Thoracic aorta (tissue), 2 donors: Measurements from ENCODE around the gene FAM161A. TPM values are rescaled to one million over a fixed set of nuclear protein-coding genes. Genes with fewer than 3 reads are reported as not detected.
"Not testable (repeated sequence)": the region's sequence is repeated elsewhere in the genome, so short reads cannot be mapped to it uniquely, and the experiment has no call there.

Source experiments
- ATAC-seq: fragments of 150-250 bp; one replicate; pipeline ENCODE4 v1.8.0; 2017; ENCODE audit warnings: low read depth; ENCODE audit not compliant: insufficient number of reproducible peaks, low FRiP score
- DNase-seq: peaks from one replicate; pipeline ENCODE4 v3.0.0-alpha.2; 2020; ENCODE audit warnings: low spot score
- H3K27ac ChIP-seq, 2 donors: fragments of 200-600 bp; sonication (generic); 1 replicate in 1 of 2; 2 replicates in 1 of 2; pipeline ENCODE4 v1.5.1; 2016; ENCODE audit warnings: mild to moderate bottlenecking in 2 of 2, moderate library complexity in 2 of 2
- H3K27me3 ChIP-seq: fragments of 200-600 bp; sonication (generic); replicated peaks from 2 replicates; pipeline ENCODE4 v1.6.0; 2016; ENCODE audit warnings: mild to moderate bottlenecking; ENCODE audit not compliant: insufficient read depth
- H3K36me3 ChIP-seq: fragments of 200-600 bp; sonication (generic); one replicate; pipeline ENCODE4 v1.5.1; 2016
- H3K4me1 ChIP-seq, 2 donors: fragments of 200-600 bp; sonication (generic); 1 replicate in 1 of 2; 2 replicates in 1 of 2; pipeline versions ENCODE4 v1.5.1 to v1.6.0; 2016; ENCODE audit warnings: low read depth in 2 of 2, mild to moderate bottlenecking in 1 of 2; ENCODE audit not compliant: control insufficient read depth in 1 of 2
- H3K4me3 ChIP-seq: fragments of 200-600 bp; sonication (generic); 2 replicates; pipeline ENCODE4 v1.5.1; 2016; ENCODE audit warnings: mild to moderate bottlenecking
- H3K9me3 ChIP-seq: fragments of 200-600 bp; sonication (generic); 2 replicates; pipeline ENCODE4 v1.5.1; 2016
- total RNA-seq, 2 donors: library from RNA; depleted of rRNA; stranded (reverse); fragments of >200 nt; gene quantifications; one replicate each; pipeline versions ENCODE4 v1.1.0 to v1.2.3, GENCODE V29; 2016
- TF ChIP-seq, protein P1 (sequence below): fragments of 200-600 bp; sonication (generic); IDR thresholded peaks from one replicate; pipeline ENCODE4 v1.5.1; 2019; ENCODE audit warnings: antibody characterized with exemption

Gene FAM161A
- total RNA-seq, 2 donors from 2014 or later = 4.6 to 13.8 TPM

- no peaks in the 10 kb centered on the region for H3K4me1 ChIP-seq
- TF ChIP-seq, protein P1, sequence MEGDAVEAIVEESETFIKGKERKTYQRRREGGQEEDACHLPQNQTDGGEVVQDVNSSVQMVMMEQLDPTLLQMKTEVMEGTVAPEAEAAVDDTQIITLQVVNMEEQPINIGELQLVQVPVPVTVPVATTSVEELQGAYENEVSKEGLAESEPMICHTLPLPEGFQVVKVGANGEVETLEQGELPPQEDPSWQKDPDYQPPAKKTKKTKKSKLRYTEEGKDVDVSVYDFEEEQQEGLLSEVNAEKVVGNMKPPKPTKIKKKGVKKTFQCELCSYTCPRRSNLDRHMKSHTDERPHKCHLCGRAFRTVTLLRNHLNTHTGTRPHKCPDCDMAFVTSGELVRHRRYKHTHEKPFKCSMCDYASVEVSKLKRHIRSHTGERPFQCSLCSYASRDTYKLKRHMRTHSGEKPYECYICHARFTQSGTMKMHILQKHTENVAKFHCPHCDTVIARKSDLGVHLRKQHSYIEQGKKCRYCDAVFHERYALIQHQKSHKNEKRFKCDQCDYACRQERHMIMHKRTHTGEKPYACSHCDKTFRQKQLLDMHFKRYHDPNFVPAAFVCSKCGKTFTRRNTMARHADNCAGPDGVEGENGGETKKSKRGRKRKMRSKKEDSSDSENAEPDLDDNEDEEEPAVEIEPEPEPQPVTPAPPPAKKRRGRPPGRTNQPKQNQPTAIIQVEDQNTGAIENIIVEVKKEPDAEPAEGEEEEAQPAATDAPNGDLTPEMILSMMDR = no peak
- H3K27ac ChIP-seq = no peak overlapping the region
- H3K9me3 ChIP-seq = no peaks in the 10 kb centered on the region
- no peak overlapping the region for H3K4me3 ChIP-seq
- H3K27me3 ChIP-seq = no peaks in the 10 kb centered on the region
- no peak for DNase-seq
- no peaks in the 10 kb centered on the region for H3K36me3 ChIP-seq
- ATAC-seq = no peak
Observed at GRCh38 chr2:61802548-61802947, 51.3 kb downstream of the FAM161A start.

DNA sequence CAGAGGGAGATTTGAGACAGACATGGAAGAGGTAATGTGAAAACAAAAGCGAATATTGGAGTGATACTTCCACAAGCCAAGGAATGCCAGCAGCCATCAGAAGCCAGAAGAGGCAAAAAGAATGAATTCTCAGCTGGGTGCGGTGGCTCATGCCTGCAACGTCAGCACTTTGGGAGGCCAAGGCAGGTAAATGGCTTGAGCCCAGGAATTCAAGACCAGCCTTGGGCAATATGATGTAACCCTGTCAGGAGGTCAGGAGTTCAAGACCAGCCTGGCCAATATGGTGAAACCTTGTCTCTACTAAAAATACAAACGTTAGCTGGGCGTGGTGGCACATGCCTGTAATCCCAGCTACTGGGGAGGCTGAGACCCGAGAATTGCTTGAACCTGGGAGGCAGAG lies 54.8 kb downstream of the FAM161A start:
- Histone ChIP-seq H3K36me3 (no peaks in the 10 kb centered on the region), H3K4me1 (no peaks in the 10 kb centered on the region), H3K27me3 (no peaks in the 10 kb centered on the region), H3K4me3 (no peak overlapping the region), H3K9me3 (no peaks in the 10 kb centered on the region), H3K27ac (no peak overlapping the region)
- DNase-seq = no peak
- ATAC-seq = no peak
- TF ChIP-seq, protein P1 = no peak

- not testable (repeated sequence) for H3K9me3 ChIP-seq, H3K4me3 ChIP-seq, H3K4me1 ChIP-seq, H3K27me3 ChIP-seq, ATAC-seq, H3K27ac ChIP-seq, DNase-seq, H3K36me3 ChIP-seq
Observed at GRCh38 chr2:61797446-61797845, 56.4 kb downstream of the FAM161A start.

DNA sequence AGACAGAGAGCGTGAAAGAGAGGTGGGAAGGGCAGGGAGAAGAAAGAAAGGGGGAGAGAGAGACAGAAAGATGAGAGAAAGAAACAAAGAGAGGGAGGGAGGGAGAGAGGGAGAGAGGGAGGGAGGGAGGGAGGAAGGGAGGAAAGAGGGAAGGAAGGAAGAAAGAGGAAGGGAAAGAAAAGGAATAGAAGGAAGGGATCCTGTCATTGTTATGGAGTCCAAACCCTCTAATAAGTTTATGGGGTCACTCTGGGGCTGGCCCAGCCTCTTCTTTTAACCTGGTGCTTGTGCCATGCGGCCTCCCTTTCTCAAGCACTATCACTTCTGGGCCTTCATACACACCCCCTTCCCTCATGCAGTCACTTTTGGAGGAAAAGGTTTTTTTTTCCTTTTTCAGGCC lies 58.5 kb downstream of the FAM161A start:
- Histone ChIP-seq H3K27me3 (no peaks in the 10 kb centered on the region), H3K36me3 (no peaks in the 10 kb centered on the region), H3K27ac (no peak overlapping the region), H3K4me1 (peaks cover 0 to 5% of the 10 kb centered on the region in 2 donors), H3K4me3 (no peak overlapping the region), H3K9me3 (no peaks in the 10 kb centered on the region)
- DNase-seq (no peak), ATAC-seq (no peak)
- TF ChIP-seq, protein P1 = no peak

GRCh38 chr2:61793389-61793836 lies 60.4 kb downstream of the FAM161A start:
- DNase-seq (no peak), ATAC-seq (no peak)
- H3K27ac ChIP-seq = no peak overlapping the region
- peak overlapping the region; percentile 44 for H3K4me3 ChIP-seq
- peaks cover 0 to 5% of the 10 kb centered on the region in 2 donors for H3K4me1 ChIP-seq
- no peaks in the 10 kb centered on the region for H3K9me3 ChIP-seq
- no peaks in the 10 kb centered on the region for H3K36me3 ChIP-seq
- H3K27me3 ChIP-seq = no peaks in the 10 kb centered on the region
- TF ChIP-seq, protein P1 = peak; percentile 53

GRCh38 chr2:61792355-61792890 lies 61.4 kb downstream of the FAM161A start:
- Histone ChIP-seq H3K4me3 (no peak overlapping the region), H3K27me3 (no peaks in the 10 kb centered on the region), H3K9me3 (no peaks in the 10 kb centered on the region), H3K4me1 (peaks cover 0 to 5% of the 10 kb centered on the region in 2 donors), H3K36me3 (no peaks in the 10 kb centered on the region), H3K27ac (no peak overlapping the region)
- ATAC-seq (no peak), DNase-seq (no peak)
- TF ChIP-seq, protein P1 = no peak
